HuH-7 (cell line): Measurements from ENCODE around the gene ZNF646.

Source experiments
- DNase-seq: peaks from one replicate; pipeline ENCODE4 v3.0.0; 2011; ENCODE audit warnings: low spot score

The ZNF646 gene, protein sequence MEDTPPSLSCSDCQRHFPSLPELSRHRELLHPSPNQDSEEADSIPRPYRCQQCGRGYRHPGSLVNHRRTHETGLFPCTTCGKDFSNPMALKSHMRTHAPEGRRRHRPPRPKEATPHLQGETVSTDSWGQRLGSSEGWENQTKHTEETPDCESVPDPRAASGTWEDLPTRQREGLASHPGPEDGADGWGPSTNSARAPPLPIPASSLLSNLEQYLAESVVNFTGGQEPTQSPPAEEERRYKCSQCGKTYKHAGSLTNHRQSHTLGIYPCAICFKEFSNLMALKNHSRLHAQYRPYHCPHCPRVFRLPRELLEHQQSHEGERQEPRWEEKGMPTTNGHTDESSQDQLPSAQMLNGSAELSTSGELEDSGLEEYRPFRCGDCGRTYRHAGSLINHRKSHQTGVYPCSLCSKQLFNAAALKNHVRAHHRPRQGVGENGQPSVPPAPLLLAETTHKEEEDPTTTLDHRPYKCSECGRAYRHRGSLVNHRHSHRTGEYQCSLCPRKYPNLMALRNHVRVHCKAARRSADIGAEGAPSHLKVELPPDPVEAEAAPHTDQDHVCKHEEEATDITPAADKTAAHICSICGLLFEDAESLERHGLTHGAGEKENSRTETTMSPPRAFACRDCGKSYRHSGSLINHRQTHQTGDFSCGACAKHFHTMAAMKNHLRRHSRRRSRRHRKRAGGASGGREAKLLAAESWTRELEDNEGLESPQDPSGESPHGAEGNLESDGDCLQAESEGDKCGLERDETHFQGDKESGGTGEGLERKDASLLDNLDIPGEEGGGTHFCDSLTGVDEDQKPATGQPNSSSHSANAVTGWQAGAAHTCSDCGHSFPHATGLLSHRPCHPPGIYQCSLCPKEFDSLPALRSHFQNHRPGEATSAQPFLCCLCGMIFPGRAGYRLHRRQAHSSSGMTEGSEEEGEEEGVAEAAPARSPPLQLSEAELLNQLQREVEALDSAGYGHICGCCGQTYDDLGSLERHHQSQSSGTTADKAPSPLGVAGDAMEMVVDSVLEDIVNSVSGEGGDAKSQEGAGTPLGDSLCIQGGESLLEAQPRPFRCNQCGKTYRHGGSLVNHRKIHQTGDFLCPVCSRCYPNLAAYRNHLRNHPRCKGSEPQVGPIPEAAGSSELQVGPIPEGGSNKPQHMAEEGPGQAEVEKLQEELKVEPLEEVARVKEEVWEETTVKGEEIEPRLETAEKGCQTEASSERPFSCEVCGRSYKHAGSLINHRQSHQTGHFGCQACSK (N-terminal part only)

DNA sequence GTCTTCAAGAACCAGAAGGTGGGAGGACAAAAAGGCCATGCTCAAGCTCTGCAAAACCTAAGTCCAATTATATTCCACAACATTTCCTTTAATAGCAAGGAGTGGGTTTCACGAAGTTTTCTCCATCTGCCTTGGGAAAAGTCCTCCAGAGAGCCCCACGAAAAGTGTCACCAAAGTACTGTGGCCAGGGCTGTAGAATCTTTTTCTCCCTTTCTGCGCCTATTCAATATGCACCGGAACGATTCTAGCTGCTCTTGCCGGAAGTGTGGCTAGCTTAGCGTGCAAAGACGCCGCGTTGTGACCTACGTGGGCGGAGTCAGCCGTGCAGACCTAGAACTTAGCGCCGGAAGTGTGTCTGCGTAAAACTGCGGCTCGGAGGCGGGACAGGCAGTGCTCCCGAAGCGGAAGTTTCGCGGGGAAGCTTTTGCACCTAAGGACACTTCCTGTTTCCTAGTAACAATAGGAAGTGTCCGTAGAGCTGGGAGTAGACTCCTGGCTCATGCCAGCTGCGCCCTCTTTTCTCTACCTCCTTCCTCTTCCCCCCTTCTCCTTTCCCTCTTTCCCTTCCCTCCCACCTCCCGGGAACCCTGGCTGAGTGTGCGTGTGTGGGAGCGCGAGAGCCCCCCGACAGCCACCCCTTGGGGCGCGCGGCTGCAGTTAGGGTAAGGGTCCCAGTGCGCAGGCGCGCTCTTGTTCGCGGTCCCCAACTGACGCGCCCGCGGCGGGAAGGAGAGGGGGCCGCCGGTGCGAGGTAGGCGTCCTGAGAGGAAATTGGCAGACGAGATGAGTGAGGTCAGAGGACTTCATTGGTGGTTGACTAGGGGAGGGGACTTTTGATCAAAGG is at the start of gene ZNF646, which contains the start of gene ZNF668:
Gene ZNF646 (plus strand): TSS at position 453 of the 844 bp plus-strand sequence. CDS start 1,903 bp downstream, outside the sequence.
Gene ZNF668 (minus strand): TSS at position 271 of the 844 bp plus-strand sequence. CDS start 9,781 bp downstream, outside the sequence.
- DNase-seq = peak; percentile 98

GRCh38 chr16:31025339-31025738 is 48.9 kb upstream of the ZNF646 start:
- no peak for DNase-seq

DNA sequence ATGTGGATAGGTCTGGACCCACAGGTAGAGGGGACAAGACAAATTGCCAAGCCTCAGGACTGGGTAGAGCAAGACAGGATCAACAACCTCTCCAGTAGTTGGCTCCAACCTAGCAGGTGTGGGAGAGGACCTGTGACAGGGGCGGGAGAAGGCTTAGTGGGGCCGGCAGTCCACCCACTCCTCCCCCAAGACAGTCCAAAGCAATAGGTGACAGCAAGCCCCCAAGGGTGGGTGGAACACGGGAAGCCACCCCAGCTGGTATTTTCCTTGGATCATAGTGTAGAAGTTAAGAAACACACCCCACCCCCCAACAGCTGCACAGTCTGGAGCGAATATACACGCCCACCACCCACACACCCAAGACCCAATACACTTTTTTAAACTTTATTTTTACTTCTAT is 45.0 kb upstream of the ZNF646 start:
- DNase-seq = no peak

DNA sequence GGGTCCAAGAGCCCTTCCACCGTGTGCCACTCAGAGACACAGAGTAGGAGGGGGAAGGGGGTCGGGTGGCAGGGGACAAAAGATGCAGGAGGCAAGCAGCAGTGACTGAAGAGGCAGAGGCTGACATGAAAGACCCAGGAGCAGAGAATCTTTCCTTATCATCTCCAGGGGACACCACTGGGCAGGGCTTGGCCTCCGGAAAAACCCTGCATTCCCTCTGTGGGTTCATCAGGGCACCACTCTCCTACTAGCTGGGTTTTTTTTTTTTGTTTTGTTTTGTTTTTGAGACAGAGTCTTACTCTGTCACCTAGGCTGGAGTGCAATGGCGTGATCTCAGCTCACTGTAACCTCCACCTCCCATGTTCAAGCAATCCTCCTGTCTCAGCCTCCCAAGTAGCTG is 42.9 kb upstream of the ZNF646 start:
- DNase-seq = no peak

DNA sequence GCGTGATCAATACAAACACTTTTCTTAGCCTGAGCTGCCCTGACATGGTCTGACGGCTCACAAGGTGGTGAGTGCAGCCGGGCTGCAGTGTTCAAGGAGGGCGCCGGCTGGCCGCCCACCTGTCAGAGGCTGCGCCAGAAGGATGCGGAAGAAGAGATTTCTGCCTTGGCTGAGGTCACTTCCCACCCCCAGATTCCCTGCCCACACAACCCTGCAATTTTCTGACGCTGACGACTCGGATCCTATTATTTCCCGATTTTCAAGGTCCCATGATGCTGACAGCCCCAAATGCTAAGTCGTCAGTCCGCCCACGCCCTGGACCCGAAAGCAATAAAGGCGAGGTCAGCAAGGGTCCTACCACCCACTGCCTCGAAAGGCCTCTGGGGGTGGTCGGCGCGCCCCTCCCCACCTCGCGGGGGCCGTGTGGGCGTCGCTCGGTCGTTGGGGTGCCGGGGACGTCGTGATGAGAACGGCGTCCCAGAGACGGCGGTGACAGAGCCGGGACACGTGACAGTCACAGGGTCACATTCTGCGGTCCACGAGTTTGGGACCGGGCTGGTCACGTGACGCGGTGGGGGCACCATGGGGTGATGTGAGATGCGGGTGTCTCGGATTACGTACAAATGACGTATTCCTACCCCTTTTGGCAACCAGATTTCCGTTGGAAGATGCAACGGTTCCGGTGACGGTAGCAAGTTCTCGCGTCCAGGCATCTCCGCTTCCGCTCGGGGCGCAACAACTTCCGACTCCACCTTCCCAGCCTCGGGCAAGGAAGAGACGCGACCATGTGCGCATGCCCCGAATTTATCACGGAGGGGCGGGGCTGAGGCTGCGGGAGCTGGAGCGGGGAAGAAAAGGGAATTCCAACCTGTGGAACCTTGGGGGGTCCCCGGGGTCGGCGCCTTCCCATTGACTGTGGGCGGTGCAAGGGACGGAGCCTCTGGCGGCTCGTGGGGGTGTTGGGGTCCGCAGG is 41.2 kb upstream of the ZNF646 start, which contains the start of gene STX4:
Gene STX4 (plus strand): TSS at position 823 of the 973 bp plus-strand sequence. CDS start 248 bp downstream, outside the sequence.
- peak; percentile 89 for DNase-seq

GRCh38 chr16:31033709-31034492 is 40.3 kb upstream of the ZNF646 start:
- DNase-seq = peak; percentile 96

DNA sequence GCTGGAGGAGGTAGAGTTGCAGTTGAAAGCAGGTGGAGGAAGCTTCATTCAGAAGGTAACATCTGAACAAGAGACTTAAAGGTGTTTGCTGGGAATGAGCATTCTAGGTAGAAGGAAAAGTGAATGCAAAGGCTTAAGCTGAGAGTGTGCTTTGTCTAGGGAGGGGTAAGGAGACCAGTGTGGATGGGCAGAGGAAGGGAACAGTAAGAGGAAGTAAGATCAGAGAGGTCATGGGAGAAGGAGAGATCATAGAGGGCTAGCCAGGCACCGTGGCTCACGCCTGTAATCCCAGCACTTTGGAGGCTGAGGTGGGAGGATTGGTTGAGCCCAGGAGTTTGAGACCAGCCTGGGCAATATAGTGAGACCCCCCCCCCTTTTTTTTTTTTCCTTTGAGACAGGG is 37.5 kb upstream of the ZNF646 start:
- no peak for DNase-seq

DNA sequence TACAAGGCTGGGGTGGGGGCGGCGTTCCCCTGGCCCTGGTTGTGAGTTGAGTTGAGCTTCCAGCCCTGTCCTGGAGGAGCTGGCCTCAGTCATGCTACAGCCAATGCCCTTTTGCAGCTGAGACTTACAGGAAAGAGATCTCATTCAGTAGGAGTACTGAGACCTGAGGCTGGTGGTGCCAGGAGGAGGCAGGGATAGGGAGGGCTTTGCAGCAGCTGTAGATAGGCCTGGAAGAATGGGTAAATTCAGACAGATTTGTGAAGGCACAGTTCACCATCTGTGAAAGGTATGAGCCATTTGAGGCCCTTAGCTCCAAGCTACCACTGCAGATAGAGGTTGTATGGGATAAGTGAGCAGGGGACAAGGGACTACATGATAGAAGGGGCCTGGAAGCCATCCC is 35.2 kb upstream of the ZNF646 start:
- DNase-seq = no peak

DNA sequence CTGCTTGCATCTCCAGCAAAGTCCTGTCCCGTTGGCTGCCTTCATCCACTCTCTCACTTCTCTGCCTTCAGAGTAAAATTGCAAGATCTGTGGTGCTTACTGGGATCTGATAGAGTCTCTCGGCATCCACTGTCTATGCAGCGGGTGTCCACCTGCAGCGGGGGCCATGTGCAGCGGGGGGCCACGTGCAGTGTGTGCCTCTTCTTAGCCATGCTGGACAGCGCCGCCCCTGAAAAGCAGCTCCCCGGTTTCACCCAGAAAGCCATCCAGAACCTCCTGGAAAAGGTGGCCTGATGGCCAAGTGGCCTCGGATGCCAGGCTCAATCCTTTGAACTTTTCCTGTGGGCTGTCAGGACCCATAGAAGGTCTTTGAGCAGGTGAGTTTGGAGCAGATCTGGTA is 31.4 kb upstream of the ZNF646 start:
- no peak for DNase-seq

DNA sequence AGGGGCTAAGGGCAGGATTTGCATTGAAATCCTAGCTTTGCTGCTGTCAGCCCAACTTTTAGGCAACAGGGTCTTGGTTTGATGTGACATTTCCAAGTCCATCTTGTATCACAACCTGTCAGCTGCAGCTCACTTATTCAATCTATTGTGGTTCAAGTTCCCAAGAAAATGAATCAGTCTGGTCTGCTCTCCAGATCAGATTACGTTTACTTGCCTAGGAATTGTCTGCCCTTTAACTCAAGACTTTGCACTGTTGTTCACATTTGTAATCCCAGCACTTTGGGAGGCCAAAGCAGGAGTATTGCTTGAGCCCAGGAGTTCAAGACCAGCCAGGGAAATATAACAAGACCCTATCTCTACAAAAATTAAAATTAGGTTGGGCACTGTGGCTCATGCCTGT is 30.9 kb upstream of the ZNF646 start:
- DNase-seq = no peak

DNA sequence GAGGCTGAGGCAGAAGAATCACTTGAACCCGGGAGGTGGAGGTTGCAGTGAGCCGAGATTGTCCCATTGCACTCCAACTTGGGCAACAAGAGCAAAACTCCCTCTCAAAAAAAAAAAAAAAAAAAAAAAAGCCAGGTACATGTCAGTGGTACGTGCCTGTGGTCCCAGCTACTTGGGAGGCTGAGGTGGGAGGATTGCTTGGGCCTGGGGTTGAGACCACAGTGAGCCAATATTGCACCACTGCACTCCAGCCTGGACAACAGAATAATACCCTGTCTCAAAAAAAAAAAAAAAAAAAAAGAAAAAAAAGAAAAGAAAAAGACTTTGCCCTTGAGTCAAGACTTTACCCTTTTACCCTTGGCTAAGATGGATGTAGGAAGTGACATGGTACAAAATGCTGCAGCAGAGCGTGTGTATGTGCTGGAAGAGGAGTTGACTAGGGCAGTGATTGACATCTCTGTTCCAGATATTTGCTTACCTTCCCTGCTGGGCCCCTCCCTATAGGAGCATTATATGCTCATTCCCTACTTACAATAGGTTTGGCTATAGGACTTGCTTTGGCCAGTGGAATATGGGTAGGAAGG is 30.2 kb upstream of the ZNF646 start:
- no peak for DNase-seq

- DNase-seq = no peak
Observed at GRCh38 chr16:31050280-31051030, 23.8 kb upstream of the ZNF646 start.

DNA sequence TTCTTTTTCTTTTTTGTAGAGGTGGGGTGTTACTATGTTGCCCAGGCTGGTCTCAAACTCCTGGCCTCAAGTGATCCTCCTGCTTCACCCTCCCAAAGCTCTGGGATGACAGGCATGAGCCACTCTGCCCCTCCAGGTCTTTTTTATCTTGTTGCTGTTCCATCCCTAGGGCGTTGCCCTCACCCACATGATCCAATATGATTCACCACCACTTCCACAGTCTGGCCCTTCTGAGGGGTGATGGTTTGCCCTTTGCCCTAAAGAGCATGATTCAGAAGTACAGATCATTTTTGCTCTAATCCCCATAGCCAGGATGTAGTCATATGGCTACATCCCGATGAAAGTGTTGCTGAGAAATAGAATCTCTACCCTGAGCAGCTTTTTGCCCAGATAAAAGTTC is 22.1 kb upstream of the ZNF646 start:
- DNase-seq = no peak

GRCh38 chr16:31055613-31056012 is 18.6 kb upstream of the ZNF646 start:
- DNase-seq = no peak

GRCh38 chr16:31061126-31061812 is 13.0 kb upstream of the ZNF646 start:
- DNase-seq = no peak

GRCh38 chr16:31061813-31062440 is 12.3 kb upstream of the ZNF646 start:
- no peak for DNase-seq

DNA sequence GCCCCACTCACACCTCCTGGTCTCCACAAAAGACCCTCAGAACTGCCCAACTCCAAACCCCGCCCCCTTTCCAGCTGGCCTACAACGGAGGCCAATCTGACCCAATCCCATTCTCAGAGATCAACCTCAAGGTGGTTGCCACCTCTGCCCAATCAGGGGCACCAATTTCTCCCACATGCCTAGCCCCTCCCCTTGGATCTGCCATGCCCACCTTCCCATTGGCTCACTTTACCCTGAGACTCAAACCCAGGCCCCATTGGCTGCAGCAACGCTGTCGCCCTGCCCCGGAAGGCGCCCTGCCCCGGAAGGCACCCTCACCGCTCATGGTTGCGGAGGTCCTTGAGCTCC is 10.8 kb upstream of the ZNF646 start:
- no peak for DNase-seq
